Fibroblast of the conjunctiva (primary cell): ENCODE data around the gene MAPK6.
"Not testable (repeated sequence)": the region's sequence is repeated elsewhere in the genome, so short reads cannot be mapped to it uniquely, and the experiment has no call there.

Experiments
- DNase-seq: peaks from one replicate; pipeline ENCODE4 v3.0.0-alpha.2; 2010; ENCODE audit warnings: low read depth

MAPK6 gene

DNA sequence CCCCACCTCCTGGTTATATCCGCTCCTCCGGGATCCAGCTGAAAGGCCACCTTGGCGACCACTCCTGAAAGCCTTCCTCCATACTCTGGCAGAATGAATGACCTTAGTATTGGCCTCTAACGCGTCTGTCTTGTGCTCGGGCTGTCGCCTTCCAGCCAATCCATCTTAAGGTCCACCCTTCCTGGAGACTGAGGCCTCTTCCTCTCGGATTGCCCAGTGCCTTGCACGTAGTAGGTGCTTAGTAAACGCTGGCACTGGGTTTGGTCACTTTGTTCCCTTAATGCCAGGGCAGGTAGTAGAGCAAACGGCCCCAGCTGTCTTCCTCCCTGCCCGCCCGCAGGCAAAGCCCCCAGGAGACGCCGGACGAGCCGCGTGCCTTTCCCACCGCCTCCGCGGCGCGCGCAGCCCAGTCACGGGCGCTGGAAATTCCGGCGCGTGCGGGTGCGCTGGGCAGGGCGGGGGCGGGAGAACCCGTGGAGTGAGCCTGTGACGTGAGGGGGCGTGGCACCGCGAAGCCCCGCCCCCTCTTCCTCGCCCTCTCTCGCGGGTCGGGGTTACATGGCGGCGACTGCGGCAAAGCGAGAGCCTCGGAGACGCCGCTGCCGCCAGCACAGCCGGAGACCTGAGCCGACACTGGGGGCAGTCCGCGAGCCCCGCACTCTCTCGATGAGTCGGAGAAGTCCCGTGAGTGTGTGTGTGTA, at the start of gene MAPK6:
MAPK6 (plus strand) TSS at position 527 of the 701 bp plus-strand sequence. CDS start 27,242 bp downstream, outside the sequence.
- peak; percentile 86 for DNase-seq

- no peak for DNase-seq
These were observed 49.3 kb upstream of the MAPK6 start for GRCh38 chr15:51969728-51970127.

GRCh38 chr15:51970132-51970817, 48.7 kb upstream of the MAPK6 start:
- DNase-seq: no peak

DNA sequence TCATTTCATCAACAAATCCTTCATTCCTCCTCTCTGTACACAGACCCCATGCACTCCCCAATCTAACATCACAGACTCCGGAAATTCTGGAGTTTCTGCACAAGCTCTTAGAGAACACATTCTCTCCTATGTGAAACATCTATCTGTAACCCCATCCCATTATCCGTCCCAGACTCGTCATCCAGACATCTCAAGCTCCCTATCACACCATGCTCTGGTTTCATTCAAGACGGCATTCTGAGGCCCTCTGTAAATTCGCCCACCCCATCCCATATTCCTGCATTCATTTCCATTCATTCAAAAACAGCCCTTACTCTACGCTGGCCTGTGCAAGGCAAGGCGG, 48.0 kb upstream of the MAPK6 start:
- no peak for DNase-seq

- peak; percentile 96 for DNase-seq
These were observed 47.5 kb upstream of the MAPK6 start, which contains the start of gene LEO1 for GRCh38 chr15:51971375-51972133. Gene LEO1, minus strand, starts transcription at chr15:51971778. Its CDS starts 33 bp downstream, at chr15:51971745.

DNA sequence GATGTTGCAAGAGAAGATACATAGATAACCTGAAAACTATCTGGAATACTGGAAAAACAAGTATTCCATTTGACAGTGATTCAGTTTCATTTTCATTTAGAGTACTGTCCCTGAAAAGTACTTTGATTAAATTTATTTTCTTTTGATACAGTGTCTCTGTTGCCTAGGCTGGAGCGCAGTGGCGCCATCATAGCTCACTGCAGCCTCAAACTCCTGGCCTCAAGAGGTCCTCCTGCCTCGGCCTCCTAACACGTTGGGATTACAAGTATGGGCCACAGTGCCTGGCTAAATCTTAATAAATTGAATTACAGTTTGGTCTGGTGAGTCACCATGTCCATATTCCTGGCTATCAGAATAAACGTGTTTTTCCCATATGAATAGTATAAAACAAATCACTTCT, 45.8 kb upstream of the MAPK6 start:
- no peak for DNase-seq

DNA sequence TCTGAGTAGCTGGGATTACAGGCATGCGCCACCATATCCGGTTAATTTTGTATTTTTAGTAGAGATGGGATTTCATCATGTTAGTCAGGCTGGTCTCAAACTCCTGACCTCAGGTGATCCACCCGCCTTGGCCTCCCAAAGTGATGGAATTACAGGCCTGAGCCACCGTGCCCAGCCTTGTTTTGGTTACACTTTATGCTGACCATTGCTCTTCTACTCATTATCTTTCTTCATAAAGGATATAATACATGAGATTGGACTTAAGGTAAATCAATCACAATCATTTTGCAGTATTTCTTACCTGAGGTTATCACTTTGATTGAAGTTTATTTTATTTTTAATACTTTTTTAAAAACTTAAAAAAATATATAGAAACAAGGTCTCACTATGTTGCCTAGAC, 45.2 kb upstream of the MAPK6 start:
- DNase-seq: no peak

GRCh38 chr15:51982013-51982769, 36.8 kb upstream of the MAPK6 start:
- peak; percentile 81 for DNase-seq

- no peak for DNase-seq
These were observed 36.3 kb upstream of the MAPK6 start for GRCh38 chr15:51982770-51983103.

DNA sequence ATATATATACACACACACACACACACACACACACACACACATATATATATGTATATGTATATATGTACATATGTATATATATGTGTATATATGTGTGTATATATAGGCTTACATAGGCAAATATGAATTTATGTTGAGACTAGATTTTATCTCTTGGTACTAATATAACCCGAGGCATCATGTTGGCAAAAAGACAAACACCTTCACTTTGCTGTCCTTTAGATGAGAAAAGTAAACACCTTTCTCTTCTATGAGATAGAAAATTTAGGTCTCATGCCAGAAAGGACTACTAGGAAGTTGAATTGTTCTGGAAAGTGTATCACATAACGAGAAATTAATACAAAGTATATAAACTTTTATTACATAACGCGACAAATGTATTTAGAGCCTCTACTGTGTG, 27.9 kb upstream of the MAPK6 start:
- DNase-seq: no peak

- no peak for DNase-seq
These were observed 26.1 kb upstream of the MAPK6 start for GRCh38 chr15:51992953-51993352.

DNA sequence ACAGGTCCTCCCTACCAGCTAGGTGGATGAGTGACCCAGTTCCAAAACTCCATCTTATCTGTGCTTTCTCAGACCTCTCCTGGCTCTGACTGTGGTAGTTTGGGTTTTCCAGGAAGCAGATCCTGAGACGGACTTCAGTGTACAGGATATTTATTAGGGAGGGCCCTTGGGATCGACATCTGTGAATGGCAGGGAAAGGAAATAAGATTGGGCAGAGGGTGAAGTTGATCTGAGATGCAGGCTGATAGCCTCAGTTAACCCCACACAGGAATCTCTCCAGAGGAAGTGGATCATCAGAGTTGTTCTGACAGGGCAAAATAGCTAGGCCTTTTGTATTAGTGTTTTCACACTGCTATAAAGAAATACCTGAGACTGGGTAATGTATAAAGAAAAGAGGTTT, 16.7 kb upstream of the MAPK6 start:
- no peak for DNase-seq

DNA sequence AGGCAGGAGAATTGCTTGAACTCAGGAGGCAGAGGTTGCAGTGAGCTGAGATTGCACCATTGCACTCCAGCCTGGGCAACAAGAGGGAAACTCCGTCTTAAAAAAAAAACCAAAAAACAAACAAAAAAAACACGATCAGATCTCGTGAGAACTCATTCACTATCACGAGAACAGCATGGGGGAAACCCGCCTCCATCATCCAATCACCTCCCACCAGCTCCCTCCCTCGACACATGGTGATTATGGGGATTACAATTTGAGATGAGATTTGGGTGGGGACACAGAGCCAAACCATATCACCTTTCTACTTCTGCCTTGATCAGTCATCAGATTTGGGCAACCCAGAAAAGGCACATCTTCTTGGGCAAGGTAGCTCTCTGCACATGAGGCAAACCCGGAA, 15.9 kb upstream of the MAPK6 start:
- not testable (repeated sequence) for DNase-seq

GRCh38 chr15:52003710-52004109, 15.3 kb upstream of the MAPK6 start:
- DNase-seq: no peak

GRCh38 chr15:52004806-52005205, 14.2 kb upstream of the MAPK6 start:
- DNase-seq: no peak

DNA sequence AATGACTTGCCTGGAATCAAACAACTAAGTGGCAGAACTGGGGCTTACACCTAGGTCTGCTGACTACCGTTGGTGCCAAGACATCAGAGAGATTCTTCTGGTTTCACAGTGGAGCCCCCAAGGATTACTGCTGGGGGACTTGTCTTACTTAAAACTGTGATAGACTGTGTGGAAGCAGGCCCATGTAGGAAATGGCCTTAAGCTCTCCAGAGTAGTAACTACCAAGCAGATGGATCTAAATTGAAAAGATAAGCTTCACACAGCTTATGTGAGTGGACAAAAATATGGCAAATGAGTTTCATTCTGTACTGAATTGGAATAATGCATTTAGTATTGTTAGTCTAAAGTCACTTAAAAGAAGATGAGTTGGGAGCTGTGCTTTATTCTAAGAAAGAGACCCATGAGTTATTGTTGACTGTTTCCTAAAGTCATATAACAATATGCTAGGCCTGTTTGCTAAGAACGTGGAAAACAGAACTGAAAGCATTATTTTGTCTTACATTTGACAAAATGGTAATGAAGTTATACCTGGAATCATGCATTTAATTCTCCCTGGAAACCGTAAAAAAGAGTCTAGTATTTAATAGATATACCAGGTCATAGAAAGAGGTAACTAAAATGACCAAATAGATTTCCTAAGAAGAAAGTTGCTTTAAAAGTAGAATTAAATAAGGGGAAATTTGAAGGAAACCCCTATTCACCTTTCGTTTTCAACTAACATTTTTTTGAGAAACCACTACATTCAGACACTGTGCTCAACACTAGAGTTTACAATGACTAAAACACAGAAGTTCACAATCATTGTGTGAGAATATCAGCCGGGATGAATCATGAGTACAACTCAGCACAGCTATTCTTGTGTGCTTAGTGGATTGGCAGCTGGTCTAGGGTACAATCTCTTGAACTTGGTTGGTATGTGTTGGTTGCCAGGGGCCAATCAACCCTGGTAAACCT, 13.0 kb upstream of the MAPK6 start:
- no peak for DNase-seq

GRCh38 chr15:52006702-52007340, 12.2 kb upstream of the MAPK6 start:
- DNase-seq: no peak

DNA sequence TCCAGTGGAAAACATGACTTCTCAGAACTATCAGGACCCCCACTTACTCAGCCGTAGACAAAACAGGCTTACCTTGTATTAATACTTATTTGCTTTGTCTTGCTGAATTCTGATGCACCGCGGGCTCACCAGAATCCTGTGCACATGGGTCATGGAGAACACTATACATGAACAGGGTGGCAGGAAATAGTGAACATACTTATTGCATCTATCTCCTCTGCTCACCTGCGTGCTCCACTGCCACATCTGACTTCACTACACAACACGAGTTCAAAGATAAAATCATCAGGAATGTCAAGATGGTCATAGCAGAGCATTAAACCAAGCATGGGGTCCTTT, 10.7 kb upstream of the MAPK6 start:
- DNase-seq: no peak

GRCh38 chr15:52008698-52009434, 10.2 kb upstream of the MAPK6 start:
- no peak for DNase-seq
